ENCODE data around the gene APOBEC2. TPM values are rescaled to one million over a fixed set of nuclear protein-coding genes. Genes with fewer than 3 reads are reported as not detected.
A peak's percentile ranks its signal among the peaks of the same experiment; 100 is the strongest.
"Not testable (repeated sequence)": the region's sequence is repeated elsewhere in the genome, so short reads cannot be mapped to it uniquely, and the experiment has no call there.

APOBEC2 gene
- not detected for total RNA-seq
- long read RNA-seq, result 0 reads

DNA sequence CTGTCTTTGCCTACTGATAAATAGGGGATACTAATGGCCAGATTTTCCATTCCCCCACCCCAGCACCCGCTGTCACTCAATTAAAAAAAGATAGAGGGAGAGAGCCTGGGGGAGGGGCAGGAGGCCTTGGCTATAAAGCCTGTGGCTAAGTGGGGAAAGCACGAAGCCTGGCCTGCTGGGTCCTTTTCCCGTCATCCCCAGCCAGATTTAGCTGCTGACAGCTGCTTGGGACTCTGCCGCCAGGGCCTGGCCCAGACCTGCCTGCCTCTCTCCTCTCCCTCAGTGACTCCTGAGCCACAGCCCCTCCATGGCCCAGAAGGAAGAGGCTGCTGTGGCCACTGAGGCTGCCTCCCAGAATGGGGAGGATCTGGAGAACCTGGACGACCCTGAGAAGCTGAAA is at the start of gene APOBEC2:
Gene APOBEC2 (plus strand): TSS at position 162 of the 400 bp plus-strand sequence. CDS start 146 bp downstream, at position 308.
- no peak for TF ChIP-seq CTCF (IDR thresholded peaks at IDR 0.05)
- Histone ChIP-seq H3K27ac (no peak within 1 kb of the TSS), H3K4me1 (no peaks in the 10 kb centered on the region), H3K36me3 (no peaks in the 10 kb centered on the region), H3K27me3 (no peaks in the 10 kb centered on the region), H3K9me3 (no peaks in the 10 kb centered on the region), H3K4me3 (no peak within 1 kb of the TSS)
- intact Hi-C loops (cut with DNase I), result no loop called here
- DNase-seq, result no peak
- no peak for ATAC-seq

DNA sequence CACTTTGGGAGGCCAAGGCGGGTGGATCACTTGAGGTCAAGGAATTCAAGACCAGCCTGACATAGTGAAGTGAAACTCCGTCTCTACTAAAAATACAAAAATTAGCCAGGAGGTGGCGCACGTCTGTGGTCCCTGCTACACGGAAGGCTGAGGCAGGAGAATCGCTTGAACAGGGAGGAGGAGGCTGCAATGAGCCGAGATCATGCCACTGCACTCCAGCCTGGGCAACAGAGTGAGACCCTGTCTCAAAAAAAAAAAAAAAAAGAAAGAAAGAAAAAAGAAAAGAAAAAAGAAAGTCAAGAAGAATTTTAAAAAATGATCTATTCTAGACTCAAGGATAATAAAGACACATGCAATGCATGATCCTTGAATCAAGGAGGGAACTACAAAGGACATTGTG is 46.8 kb upstream of the APOBEC2 start:
- H3K36me3 ChIP-seq; H3K4me3 ChIP-seq; H3K4me1 ChIP-seq; intact Hi-C loops (cut with DNase I); H3K27me3 ChIP-seq; DNase-seq; H3K27ac ChIP-seq; H3K9me3 ChIP-seq: not testable (repeated sequence)
- peak; percentile 91 for ATAC-seq
- peak; percentile 73 for TF ChIP-seq CTCF (IDR thresholded peaks at IDR 0.05)

DNA sequence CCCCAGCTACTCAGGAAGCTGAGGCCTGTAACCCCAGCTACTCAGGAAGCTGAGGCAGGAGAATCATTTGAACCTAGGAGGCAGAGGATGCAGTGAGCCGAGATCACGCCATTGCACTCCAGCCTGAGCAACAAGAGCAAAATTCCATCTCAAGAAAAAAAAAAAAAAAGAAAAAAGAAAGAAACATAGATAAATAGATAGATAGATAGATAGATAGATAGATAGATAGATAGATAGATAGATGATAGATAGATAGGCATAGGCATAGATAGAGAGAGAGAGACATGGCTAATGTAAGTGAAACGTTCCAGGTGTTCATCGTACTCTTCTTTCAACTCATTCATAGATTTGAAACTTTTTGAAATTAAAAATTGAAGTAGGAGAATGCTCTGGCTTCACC is 46.0 kb upstream of the APOBEC2 start:
- H3K4me1 ChIP-seq; DNase-seq; H3K9me3 ChIP-seq; ATAC-seq; H3K36me3 ChIP-seq; H3K27ac ChIP-seq; H3K27me3 ChIP-seq; intact Hi-C loops (cut with DNase I); H3K4me3 ChIP-seq: not testable (repeated sequence)

- Histone ChIP-seq H3K27me3 (no peaks in the 10 kb centered on the region), H3K27ac (no peak overlapping the region), H3K9me3 (no peaks in the 10 kb centered on the region), H3K4me3 (no peak overlapping the region), H3K36me3 (no peaks in the 10 kb centered on the region), H3K4me1 (no peaks in the 10 kb centered on the region)
- DNase-seq (no peak), ATAC-seq (no peak)
- no peak for TF ChIP-seq CTCF (IDR thresholded peaks at IDR 0.05)
- intact Hi-C loops (cut with DNase I), result no loop called here
These were observed 45.0 kb upstream of the APOBEC2 start for GRCh38 chr6:41008011-41008410.

DNA sequence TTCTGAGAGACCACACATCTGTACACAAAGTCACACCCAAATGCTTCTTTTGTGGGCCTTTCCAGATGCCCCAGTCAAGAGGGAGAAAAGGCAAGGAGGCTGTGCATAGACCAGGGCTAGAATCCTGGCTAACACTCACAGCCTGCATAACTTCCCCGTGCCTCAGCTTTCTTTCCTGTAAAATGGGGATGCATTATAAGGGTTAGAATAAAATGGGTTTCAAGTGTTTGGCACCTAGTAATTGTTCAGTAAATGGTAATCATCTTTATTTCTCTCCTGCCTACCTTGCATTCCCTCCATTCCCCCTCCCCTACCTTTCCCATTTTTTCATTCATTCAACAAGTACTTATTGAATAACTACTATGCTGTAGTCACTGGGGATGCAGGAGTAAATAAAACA is 43.3 kb upstream of the APOBEC2 start:
- DNase-seq, result no peak
- intact Hi-C loops (cut with DNase I), result no loop called here

GRCh38 chr6:41011673-41012072 is 41.3 kb upstream of the APOBEC2 start:
- H3K27ac ChIP-seq, result no peak overlapping the region
- no peaks in the 10 kb centered on the region for H3K4me1 ChIP-seq
- TF ChIP-seq CTCF (IDR thresholded peaks at IDR 0.05), result no peak
- H3K9me3 ChIP-seq, result no peaks in the 10 kb centered on the region
- DNase-seq (no peak), ATAC-seq (no peak)
- no peak overlapping the region for H3K4me3 ChIP-seq
- intact Hi-C loops (cut with DNase I), result no loop called here
- H3K27me3 ChIP-seq, result no peaks in the 10 kb centered on the region
- H3K36me3 ChIP-seq, result no peaks in the 10 kb centered on the region

More for the DNA sequence above, 43.3 kb upstream of the APOBEC2 start:
- Histone ChIP-seq H3K27me3 (no peaks in the 10 kb centered on the region), H3K9me3 (no peaks in the 10 kb centered on the region), H3K4me1 (no peaks in the 10 kb centered on the region), H3K36me3 (no peaks in the 10 kb centered on the region), H3K4me3 (no peak overlapping the region), H3K27ac (no peak overlapping the region)
- no peak for TF ChIP-seq CTCF (IDR thresholded peaks at IDR 0.05)
- ATAC-seq, result no peak

Measured in upper lobe of right lung (tissue), 1 donor.